Measurements from ENCODE around the gene A4GALT. TPM values are rescaled to one million over a fixed set of nuclear protein-coding genes. Genes with fewer than 3 reads are reported as not detected.

The A4GALT gene
- total RNA-seq, 1 experiment from 2014 or later, result 3.4 TPM

DNA sequence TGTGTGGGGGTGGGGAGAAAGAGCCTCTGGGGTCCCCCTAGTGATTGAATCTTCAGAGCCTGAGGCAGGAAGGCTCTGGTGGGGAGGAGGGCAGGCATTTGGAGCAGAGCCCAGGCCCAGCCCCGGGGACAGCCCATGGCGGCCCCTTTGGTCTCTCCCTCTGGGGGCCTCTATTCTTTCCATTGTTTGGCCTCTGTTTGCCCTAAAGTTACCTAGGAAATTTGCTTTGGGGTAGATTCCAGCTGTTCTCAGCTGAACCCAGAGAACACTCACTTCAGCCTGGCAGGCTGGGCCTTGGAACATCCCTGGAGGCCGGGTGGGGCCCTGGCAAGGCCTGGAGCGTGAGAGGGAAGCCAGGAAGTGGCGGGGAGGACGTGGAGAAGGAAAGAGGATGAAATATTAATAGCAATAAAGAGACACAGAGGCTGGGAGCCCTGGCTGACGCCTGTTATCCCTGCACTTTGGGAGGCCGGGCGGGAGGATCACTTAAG is 22.9 kb upstream of the A4GALT start:
- Histone ChIP-seq H3K27me3 (ENCODE audit: insufficient read depth, low read length) (no peaks in the 10 kb centered on the region), H4K5ac (ENCODE audit: insufficient read length, low read depth, low read length) (no peak overlapping the region), H2BK12ac (ENCODE audit: insufficient read length, low read depth, low read length) (no peak overlapping the region), H3K27ac (ENCODE audit: insufficient read length, low read depth, low read length) (no peak overlapping the region), H3K79me1 (ENCODE audit: insufficient read depth, low read depth, low read length, poor library complexity, severe bottlenecking) (no peaks in the 10 kb centered on the region), H3K23ac (ENCODE audit: insufficient read length, low read depth, low read length) (no peak overlapping the region), H3K9ac (ENCODE audit: extremely low read depth, insufficient read length, low read length) (no peak overlapping the region), H3K23me2 (ENCODE audit: insufficient read length, low read depth, low read length, poor library complexity, severe bottlenecking) (no peaks in the 10 kb centered on the region), H3K79me2 (ENCODE audit: insufficient read depth, low read length) (no peaks in the 10 kb centered on the region), H4K91ac (ENCODE audit: insufficient read length, low read depth, low read length) (no peak overlapping the region), H3K4ac (ENCODE audit: low read depth, low read length) (no peak overlapping the region), H2BK20ac (ENCODE audit: low read depth, low read length, poor library complexity, severe bottlenecking) (no peak overlapping the region), H2AK5ac (ENCODE audit: insufficient read length, low read length) (no peak overlapping the region), H2BK5ac (ENCODE audit: insufficient read length, low read length) (no peak overlapping the region), H4K8ac (replicated peaks; ENCODE audit: insufficient read length, low read depth, low read length) (no peak overlapping the region), H4K20me1 (ENCODE audit: control insufficient read depth, insufficient read depth, insufficient read length) (no peaks in the 10 kb centered on the region), H3K14ac (ENCODE audit: insufficient read depth, low read length) (no peak overlapping the region), H3K9me3 (ENCODE audit: control insufficient read depth, low read depth, low read length) (no peaks in the 10 kb centered on the region), H3K4me1 (ENCODE audit: insufficient read depth, low read length) (no peaks in the 10 kb centered on the region; the same call in 1 of the 2 replicates), H2BK120ac (ENCODE audit: low read depth, low read length, poor library complexity, severe bottlenecking) (no peak overlapping the region), H3K4me2 (ENCODE audit: insufficient read depth, insufficient read length, low read length) (no peak overlapping the region), H3T11ph (ENCODE audit: low read length) (no peak overlapping the region), H2AFZ (ENCODE audit: low read length) (no peak overlapping the region), H2BK15ac (ENCODE audit: low read depth, low read length) (no peak overlapping the region), H3K56ac (ENCODE audit: insufficient read length, low read depth, low read length) (no peak overlapping the region), H3K18ac (ENCODE audit: insufficient read length, low read depth, low read length) (no peak overlapping the region)
- H3K36me3 Mint-ChIP-seq (ENCODE audit: insufficient read depth in 1 of 3, low read depth in 3 of 3), result no peaks in the 10 kb centered on the region
- H3K27ac Mint-ChIP-seq, result peak overlapping the region in 1 of 3 experiments; percentile 90; a peak in 1 of 7 replicates
- no CpG with 5 or more reads among the region's 9 CpGs for WGBS (ENCODE audit: extremely low coverage, insufficient read length, low lambda C conversion rate)
- DNase-seq, result no peak
- H3K4me1 Mint-ChIP-seq, result peaks cover 34 to 54% of the 10 kb centered on the region in 2 experiments
- TF ChIP-seq, protein P1, sequence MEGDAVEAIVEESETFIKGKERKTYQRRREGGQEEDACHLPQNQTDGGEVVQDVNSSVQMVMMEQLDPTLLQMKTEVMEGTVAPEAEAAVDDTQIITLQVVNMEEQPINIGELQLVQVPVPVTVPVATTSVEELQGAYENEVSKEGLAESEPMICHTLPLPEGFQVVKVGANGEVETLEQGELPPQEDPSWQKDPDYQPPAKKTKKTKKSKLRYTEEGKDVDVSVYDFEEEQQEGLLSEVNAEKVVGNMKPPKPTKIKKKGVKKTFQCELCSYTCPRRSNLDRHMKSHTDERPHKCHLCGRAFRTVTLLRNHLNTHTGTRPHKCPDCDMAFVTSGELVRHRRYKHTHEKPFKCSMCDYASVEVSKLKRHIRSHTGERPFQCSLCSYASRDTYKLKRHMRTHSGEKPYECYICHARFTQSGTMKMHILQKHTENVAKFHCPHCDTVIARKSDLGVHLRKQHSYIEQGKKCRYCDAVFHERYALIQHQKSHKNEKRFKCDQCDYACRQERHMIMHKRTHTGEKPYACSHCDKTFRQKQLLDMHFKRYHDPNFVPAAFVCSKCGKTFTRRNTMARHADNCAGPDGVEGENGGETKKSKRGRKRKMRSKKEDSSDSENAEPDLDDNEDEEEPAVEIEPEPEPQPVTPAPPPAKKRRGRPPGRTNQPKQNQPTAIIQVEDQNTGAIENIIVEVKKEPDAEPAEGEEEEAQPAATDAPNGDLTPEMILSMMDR (conservative IDR thresholded peaks at IDR 0.05), result no peak; the same call in 2 of the 3 replicates
- H3K4me3 Mint-ChIP-seq, result no peak overlapping the region
- no peaks in the 10 kb centered on the region for H3K9me3 Mint-ChIP-seq
- peaks cover 5% of the 10 kb centered on the region; the same call in 1 of the 2 replicates for H3K27me3 Mint-ChIP-seq (ENCODE audit: low read depth)
